Stimulated activated CD8-positive, alpha-beta memory T cell treated with anti-CD3 and anti-CD28 coated beads, Interleukin-2, amount 100 ng/mL, for 48 hours (primary cell): ENCODE measurements around the gene SYT1.

Source experiments
- DNase-seq, 2 donors: peaks; one replicate each; pipeline ENCODE4 v3.0.0-alpha.2; 2020; ENCODE audit warnings: low read depth in 2 of 2

SYT1 gene

DNA sequence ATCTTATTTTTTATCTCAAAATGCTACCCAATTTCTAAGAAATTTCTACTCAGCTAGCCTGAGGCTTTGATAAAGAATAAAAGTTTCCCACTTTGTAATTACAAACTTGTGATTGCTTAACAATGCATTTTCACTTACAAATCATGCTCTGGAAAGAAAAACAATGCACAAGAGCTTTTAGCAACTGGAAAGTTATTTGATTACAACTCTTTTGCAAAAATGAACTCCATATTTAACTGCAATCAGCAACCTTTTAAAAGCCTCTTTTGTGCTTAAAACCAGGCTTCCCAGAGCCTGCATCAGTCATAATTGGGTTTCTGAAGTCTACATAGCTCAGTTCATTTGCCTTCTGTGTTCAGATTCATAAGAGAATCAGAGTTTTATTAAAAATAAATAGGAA is 431.0 kb downstream of the SYT1 start:
- no peak for DNase-seq

- DNase-seq: no peak
Measured at GRCh38 chr12:79296133-79296532, 431.6 kb downstream of the SYT1 start.

GRCh38 chr12:79296871-79297270 is 432.3 kb downstream of the SYT1 start:
- DNase-seq: no peak

GRCh38 chr12:79298506-79298905 is 433.9 kb downstream of the SYT1 start:
- DNase-seq: no peak

GRCh38 chr12:79299447-79300198 is 435.0 kb downstream of the SYT1 start:
- DNase-seq: no peak

DNA sequence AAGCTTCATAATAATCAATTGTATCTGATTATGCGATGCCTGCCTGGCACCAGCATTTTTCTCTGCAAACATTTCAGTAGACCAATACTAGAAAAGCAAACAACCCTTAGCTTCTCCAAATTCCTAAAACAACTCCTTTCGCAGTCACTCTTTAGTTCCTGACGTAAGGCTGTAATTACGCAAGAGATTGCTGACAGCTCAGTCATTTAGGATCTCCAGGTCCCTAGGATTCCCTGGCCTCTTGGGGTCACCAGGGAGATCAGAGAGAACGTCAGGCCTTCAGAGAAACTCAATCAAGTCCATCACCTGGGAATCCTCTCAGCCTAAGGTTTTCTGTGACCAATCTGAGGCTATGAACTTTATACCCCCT is 435.6 kb downstream of the SYT1 start:
- DNase-seq: no peak

DNA sequence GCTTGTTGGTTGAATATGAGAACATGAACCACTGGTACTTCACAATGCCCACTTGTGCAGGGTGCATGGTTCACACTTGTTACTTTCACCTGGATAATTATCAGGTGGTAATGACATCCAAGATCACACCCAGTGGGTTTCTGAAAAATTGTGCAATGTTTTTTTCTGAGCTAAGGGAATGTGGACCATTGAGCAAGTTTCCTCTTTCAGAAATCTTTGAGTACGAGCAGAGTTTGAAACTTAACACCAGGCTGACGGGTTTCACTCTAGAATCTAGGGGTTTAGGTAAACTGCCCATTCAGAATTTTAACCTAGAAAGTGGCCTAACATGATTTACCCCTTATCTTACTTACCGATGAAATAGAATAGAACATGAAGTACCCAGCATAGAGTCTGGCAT is 436.6 kb downstream of the SYT1 start:
- DNase-seq: no peak

- DNase-seq: no peak
Measured at GRCh38 chr12:79302162-79302814, 437.7 kb downstream of the SYT1 start.

- no peak for DNase-seq
Measured at GRCh38 chr12:79307340-79307739, 442.8 kb downstream of the SYT1 start.

DNA sequence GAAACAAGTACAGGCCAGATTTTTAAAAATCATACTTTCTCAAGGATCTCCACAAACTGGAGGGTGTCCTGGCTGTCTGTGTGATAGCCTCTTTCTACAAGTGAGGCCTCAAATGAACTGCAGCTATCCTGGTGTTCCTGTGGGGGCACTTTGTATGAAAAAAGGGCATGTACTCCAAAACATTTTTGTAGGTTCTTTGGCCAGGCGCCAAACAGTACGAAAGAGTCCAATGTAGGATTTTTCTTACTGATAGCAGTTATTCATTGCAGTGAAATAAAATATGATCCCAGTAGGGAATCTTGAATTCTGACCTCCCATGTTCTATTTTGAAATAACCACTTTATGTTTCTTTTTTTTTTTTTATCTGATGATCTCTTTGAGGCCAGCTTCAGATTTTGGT is 444.5 kb downstream of the SYT1 start:
- DNase-seq: no peak

GRCh38 chr12:79317179-79317847 is 452.7 kb downstream of the SYT1 start:
- DNase-seq: no peak

- no peak for DNase-seq
Measured at GRCh38 chr12:79322905-79323304, 458.3 kb downstream of the SYT1 start.

- DNase-seq: no peak
Measured at GRCh38 chr12:79324571-79324970, 460.0 kb downstream of the SYT1 start.

DNA sequence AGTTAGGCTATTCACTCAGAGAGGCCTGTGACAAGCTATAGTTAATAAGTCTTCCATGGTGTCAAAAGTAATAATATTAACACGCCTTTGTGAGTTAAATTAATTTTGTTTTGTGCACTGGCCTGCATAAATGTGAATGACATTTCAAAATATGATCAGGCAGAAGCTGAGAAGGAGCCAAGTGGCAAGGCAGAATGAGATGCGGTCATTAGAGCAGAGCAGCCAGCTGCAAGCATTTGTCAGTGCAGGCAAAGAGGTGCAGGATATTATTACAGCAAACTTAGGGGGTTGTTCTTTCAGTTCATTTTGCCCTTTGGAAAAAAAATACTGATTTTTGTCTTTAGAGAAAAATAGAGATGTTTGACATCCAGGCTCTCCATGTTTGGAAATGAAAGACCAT is 461.6 kb downstream of the SYT1 start:
- DNase-seq: no peak

DNA sequence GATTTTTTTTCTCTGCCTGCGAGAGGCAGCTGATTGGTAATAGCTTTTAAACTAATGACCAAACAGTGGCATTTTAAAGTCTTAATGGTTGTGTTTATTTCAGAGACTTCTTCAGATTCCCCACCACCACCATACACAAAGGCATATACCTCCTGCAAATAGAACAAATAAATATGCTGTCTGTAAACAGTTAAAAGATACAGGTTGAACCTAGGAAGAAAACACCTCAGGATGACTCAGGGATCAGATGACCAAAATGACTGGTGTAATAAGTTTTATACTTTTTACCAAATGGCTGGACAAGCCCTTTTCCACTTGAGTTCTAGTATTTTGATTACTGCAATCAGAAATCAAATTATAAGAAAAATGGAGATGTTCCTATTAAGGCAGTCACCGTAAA is 462.1 kb downstream of the SYT1 start:
- DNase-seq: no peak

DNA sequence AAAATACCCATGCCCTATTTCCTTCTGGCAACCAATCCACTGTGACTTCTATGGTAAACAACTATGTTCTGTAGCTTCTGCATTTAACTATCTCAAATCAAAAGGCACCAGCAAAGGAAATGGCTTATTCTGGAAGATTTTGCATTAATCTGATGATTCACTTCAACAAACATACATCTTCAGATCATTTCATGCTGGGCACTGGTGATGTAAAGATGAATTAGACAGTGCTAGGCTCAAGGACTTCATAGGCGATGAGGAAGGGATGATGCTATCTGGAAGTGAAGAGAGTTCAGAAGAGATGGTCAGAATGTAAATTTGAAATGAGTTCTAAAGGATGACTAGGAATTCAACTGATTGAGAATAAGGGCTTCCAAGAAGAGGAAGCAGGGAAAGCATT is 462.9 kb downstream of the SYT1 start:
- no peak for DNase-seq

- DNase-seq: no peak
Measured at GRCh38 chr12:79329933-79330332, 465.4 kb downstream of the SYT1 start.

DNA sequence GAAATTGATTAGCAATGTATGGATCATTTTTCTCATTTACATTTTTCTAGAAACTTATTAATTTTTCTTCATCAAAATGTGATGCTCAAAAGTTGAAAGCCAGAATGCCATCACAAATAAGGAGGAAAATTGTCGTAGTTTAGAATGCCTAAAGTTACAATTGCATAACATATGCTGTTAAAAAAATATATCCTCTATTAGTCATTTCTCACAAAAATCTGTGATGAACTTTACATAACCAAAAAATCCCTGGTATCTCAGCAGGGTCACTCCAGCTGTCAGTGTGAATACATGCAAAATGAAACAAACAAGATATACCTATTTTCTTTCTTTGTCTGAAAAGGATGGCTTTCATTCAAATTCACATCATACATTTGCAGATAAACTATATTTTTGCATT is 467.3 kb downstream of the SYT1 start:
- DNase-seq: no peak

DNA sequence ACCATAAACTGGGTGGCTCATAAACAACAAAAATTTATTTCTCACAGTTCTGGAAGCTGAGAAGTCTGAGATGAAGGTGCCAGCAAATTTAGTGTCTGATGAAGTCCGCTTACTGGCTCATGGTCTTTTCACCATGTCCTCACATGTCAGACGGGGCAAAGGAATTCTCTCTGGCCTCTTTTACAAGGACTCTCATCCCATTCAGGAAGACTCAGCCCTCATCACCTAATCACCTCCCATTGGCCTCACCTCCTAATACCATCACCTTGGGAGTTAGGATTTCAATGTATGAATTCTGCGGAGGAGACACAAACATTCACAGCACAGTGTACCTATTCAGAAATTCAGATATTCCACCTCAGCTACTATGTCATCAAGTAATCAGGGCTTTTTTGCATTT is 468.6 kb downstream of the SYT1 start:
- DNase-seq: no peak

- DNase-seq: no peak
Measured at GRCh38 chr12:79337662-79338290, 473.2 kb downstream of the SYT1 start.

DNA sequence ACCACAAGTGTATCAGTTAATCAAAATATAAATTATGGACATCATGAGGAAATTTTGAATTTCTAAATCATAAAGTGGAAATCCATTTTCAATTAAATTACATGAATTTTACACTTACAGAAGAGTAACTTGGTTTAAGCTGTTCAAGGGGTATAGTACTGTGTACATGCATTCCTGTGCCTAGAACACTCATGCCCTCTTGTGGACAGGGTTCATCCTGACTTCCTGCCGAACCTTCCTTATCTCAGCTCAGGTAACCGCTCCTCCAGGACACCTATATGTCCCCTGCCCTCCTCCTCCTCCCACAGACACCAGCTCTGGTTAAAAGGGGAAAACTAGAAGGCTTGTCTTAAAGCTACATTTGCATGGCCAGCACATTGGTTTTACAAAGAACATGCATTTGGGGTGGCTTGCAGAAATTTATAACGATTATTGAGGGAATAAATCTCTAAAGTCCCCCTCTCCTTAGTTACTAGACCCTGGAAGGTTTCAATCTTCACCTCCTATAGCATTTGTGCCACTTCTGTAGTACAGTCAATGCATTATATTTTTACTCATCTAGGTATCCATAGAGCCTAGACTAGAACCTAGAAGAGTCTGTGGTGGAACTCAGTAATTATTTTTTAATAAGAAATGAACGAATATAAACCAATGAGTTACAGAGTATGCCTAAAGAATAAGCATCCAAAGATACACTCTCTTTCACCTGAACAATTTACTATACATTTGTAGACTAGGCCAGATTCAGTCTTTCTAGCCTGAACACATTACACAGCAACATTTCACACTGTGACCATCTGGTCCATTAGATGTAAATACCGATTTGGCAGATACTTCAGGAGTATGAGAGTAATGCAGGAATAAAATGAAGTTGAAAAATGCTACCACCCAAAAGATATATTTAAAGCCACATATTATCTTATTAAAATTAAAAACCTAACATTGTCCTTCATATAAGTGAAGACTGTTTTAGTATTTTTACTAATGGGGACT is 480.6 kb downstream of the SYT1 start:
- DNase-seq: no peak
